Gastroesophageal sphincter (tissue), 3 donors: Measurements from ENCODE around the gene ERO1B.

Experiments used
- CTCF ChIP-seq, 4 experiments: fragments of 200-600 bp in 2 of 4; fragments of 450-650 bp in 2 of 4; sonication (generic) in 1 of 4; IDR thresholded peaks; one replicate each; pipeline ENCODE4 v1.5.1; 2017 to 2019; ENCODE audit warnings: antibody characterized with exemption in 4 of 4, mild to moderate bottlenecking in 2 of 4, moderate library complexity in 2 of 4
- EP300 ChIP-seq: sonication (generic); formaldehyde crosslinking; IDR thresholded peaks from one replicate; pipeline ENCODE4 v1.6.1; 2017; ENCODE audit warnings: antibody characterized with exemption, mild to moderate bottlenecking
- POLR2A ChIP-seq, 2 donors: fragments of 450-650 bp; IDR thresholded peaks; one replicate each; pipeline ENCODE4 v1.6.1; 2017; ENCODE audit warnings: antibody characterized with exemption in 2 of 2, mild to moderate bottlenecking in 2 of 2, moderate library complexity in 1 of 2
- POLR2AphosphoS5 ChIP-seq: sonication (generic); formaldehyde crosslinking; IDR thresholded peaks from one replicate; pipeline ENCODE4 v1.6.1; 2017; ENCODE audit warnings: antibody characterized with exemption

DNA sequence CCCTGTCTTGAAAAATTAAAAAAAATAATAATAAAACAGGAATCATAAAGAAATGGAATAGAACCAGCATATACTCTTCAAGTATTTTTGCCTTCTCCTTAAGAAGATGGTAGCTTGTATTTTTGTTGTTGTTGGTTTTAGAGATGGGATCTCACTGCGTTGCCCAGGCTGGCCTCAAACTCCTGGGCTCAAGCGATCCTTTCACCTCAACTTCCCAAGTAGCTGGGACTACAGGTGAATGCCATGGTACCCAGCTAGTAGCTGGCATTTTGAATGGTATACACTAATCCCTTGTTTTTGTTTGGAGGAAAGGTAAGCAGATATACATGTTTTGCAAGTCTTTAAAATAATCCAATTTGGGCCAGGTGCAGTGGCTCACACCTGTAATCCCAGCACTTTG lies 34.7 kb upstream of the ERO1B start:
- TF ChIP-seq CTCF (IDR thresholded peaks at IDR 0.05) (no peak), POLR2A (IDR thresholded peaks at IDR 0.05) (no peak), POLR2AphosphoS5 (no peak), EP300 (no peak)
